Subcutaneous abdominal adipose tissue (tissue), 5 donors: ENCODE results near the gene ATP5PD.
A peak's percentile ranks its signal among the peaks of the same experiment; 100 is the strongest.

Experiments used
- H3K27ac ChIP-seq: one replicate; pipeline ENCODE4 v1.7.0; 2013; ENCODE audit warnings: low read depth, mild to moderate bottlenecking, inconsistent platforms, low read length, moderate library complexity
- H3K27me3 ChIP-seq, 5 donors: one replicate each; pipeline ENCODE4 v1.7.0; 2013; ENCODE audit warnings: low read length in 5 of 5, inconsistent platforms in 1 of 5; ENCODE audit not compliant: control insufficient read depth in 5 of 5, insufficient read depth in 4 of 5
- H3K36me3 ChIP-seq, 5 donors: one replicate each; pipeline ENCODE4 v1.7.0; 2013; ENCODE audit warnings: low read length in 5 of 5; ENCODE audit not compliant: control insufficient read depth in 5 of 5, insufficient read depth in 5 of 5
- H3K4me1 ChIP-seq, 5 donors: one replicate each; pipeline ENCODE4 v1.7.0; 2013; ENCODE audit warnings: low read length in 5 of 5, mild to moderate bottlenecking in 3 of 5, moderate library complexity in 1 of 5; ENCODE audit not compliant: control insufficient read depth in 5 of 5, insufficient read depth in 5 of 5
- H3K4me3 ChIP-seq, 5 donors: one replicate each; pipeline ENCODE4 v1.7.0; 2013; ENCODE audit warnings: low read length in 5 of 5, low read depth in 1 of 5
- H3K9ac ChIP-seq, 5 donors: one replicate each; pipeline ENCODE4 v1.7.0; 2013; ENCODE audit warnings: low read length in 5 of 5, mild to moderate bottlenecking in 4 of 5, moderate library complexity in 3 of 5
- H3K9me3 ChIP-seq, 5 donors: one replicate each; pipeline ENCODE4 v1.7.0; 2013; ENCODE audit warnings: low read length in 5 of 5; ENCODE audit not compliant: control insufficient read depth in 5 of 5
- donor health status: healthy.
- donor health status: healthy.
- donor health status: healthy.
- donor health status: healthy.
- donor health status: healthy.

ATP5PD gene

GRCh38 chr17:75041656-75042280 is 5.0 kb downstream of the ATP5PD start:
- Histone ChIP-seq H3K9ac (no peak overlapping the region), H3K27me3 (no peaks in the 10 kb centered on the region), H3K9me3 (no peaks in the 10 kb centered on the region), H3K4me1 (peaks cover 0 to 13% (median 8%) of the 10 kb centered on the region in 5 donors), H3K4me3 (no peak overlapping the region), H3K36me3 (peaks cover 17 to 41% (median 41%) of the 10 kb centered on the region in 5 donors), H3K27ac (no peak overlapping the region)

- H3K9ac ChIP-seq = no peak overlapping the region
- H3K4me3 ChIP-seq = no peak overlapping the region
- H3K36me3 ChIP-seq = peaks cover 17 to 41% (median 41%) of the 10 kb centered on the region in 5 donors
- H3K9me3 ChIP-seq = no peaks in the 10 kb centered on the region
- H3K4me1 ChIP-seq = peaks cover 4 to 28% (median 26%) of the 10 kb centered on the region in 5 donors
- H3K27ac ChIP-seq = no peak overlapping the region
- H3K27me3 ChIP-seq = no peaks in the 10 kb centered on the region
These were observed 7.5 kb downstream of the ATP5PD start for GRCh38 chr17:75039238-75039637.

GRCh38 chr17:75036643-75037268 is 10.0 kb downstream of the ATP5PD start:
- Histone ChIP-seq H3K36me3 (peaks cover 17 to 36% (median 35%) of the 10 kb centered on the region in 5 donors), H3K4me3 (peak overlapping the region; percentile 34 to 54 (median 40)), H3K9ac (peak overlapping the region in 2 of 5 donors; percentile 41 to 49), H3K27ac (peak overlapping the region; percentile 93), H3K9me3 (no peaks in the 10 kb centered on the region), H3K27me3 (no peaks in the 10 kb centered on the region), H3K4me1 (peaks cover 7 to 53% (median 49%) of the 10 kb centered on the region in 5 donors)

GRCh38 chr17:75034236-75034908 is 12.4 kb downstream of the ATP5PD start:
- Histone ChIP-seq H3K27me3 (no peaks in the 10 kb centered on the region), H3K27ac (peak overlapping the region; percentile 93), H3K9me3 (peaks cover 0 to 7% (median 0%) of the 10 kb centered on the region in 5 donors), H3K36me3 (peaks cover 7 to 12% (median 11%) of the 10 kb centered on the region in 5 donors), H3K4me1 (peaks cover 7 to 53% (median 49%) of the 10 kb centered on the region in 5 donors), H3K9ac (peak overlapping the region; percentile 19 to 83 (median 81)), H3K4me3 (peak overlapping the region; percentile 72 to 88 (median 82))

GRCh38 chr17:75033346-75034235 is 13.2 kb downstream of the ATP5PD start:
- Histone ChIP-seq H3K9ac (peak overlapping the region in 4 of 5 donors; percentile 38 to 82 (median 80)), H3K9me3 (peaks cover 0 to 7% (median 0%) of the 10 kb centered on the region in 5 donors), H3K4me1 (peaks cover 7 to 53% (median 49%) of the 10 kb centered on the region in 5 donors), H3K36me3 (peaks cover 2 to 5% (median 3%) of the 10 kb centered on the region in 5 donors), H3K27me3 (no peaks in the 10 kb centered on the region), H3K27ac (peak overlapping the region; percentile 93), H3K4me3 (peak overlapping the region; percentile 72 to 88 (median 82))

GRCh38 chr17:75032720-75033280 is 14.0 kb downstream of the ATP5PD start:
- Histone ChIP-seq H3K36me3 (no peaks in the 10 kb centered on the region), H3K9ac (peak overlapping the region in 2 of 5 donors; percentile 11 to 64), H3K4me3 (peak overlapping the region; percentile 51 to 88 (median 82)), H3K27ac (no peak overlapping the region), H3K27me3 (no peaks in the 10 kb centered on the region), H3K9me3 (peaks cover 0 to 7% (median 0%) of the 10 kb centered on the region in 5 donors), H3K4me1 (peaks cover 7 to 53% (median 49%) of the 10 kb centered on the region in 5 donors)

GRCh38 chr17:75031972-75032719 is 14.6 kb downstream of the ATP5PD start:
- Histone ChIP-seq H3K27me3 (no peaks in the 10 kb centered on the region), H3K4me3 (peak overlapping the region; percentile 51 to 88 (median 82)), H3K9ac (peak overlapping the region in 1 of 5 donors; percentile 37), H3K27ac (peak overlapping the region; percentile 40), H3K36me3 (no peaks in the 10 kb centered on the region), H3K9me3 (peaks cover 0 to 7% (median 0%) of the 10 kb centered on the region in 5 donors), H3K4me1 (peaks cover 7 to 53% (median 49%) of the 10 kb centered on the region in 5 donors)

- peaks cover 0 to 7% (median 0%) of the 10 kb centered on the region in 5 donors for H3K9me3 ChIP-seq
- H3K4me1 ChIP-seq = peaks cover 4 to 33% (median 31%) of the 10 kb centered on the region in 5 donors
- H3K9ac ChIP-seq = no peak overlapping the region
- H3K27me3 ChIP-seq = no peaks in the 10 kb centered on the region
- H3K36me3 ChIP-seq = no peaks in the 10 kb centered on the region
- no peak overlapping the region for H3K27ac ChIP-seq
- H3K4me3 ChIP-seq = no peak overlapping the region
These were observed 16.6 kb downstream of the ATP5PD start for GRCh38 chr17:75030161-75030560.
